CD4-positive, alpha-beta T cell treated with Interleukin-1 beta for 1 hour (primary cell): ENCODE results near the gene PTPN12.
A peak's percentile ranks its signal among the peaks of the same experiment; 100 is the strongest.
"Not testable (repeated sequence)": the region's sequence is repeated elsewhere in the genome, so short reads cannot be mapped to it uniquely, and the experiment has no call there.

Experiments
- DNase-seq, 2 donors: peaks; one replicate each; pipeline ENCODE4 v3.0.0-alpha.2; 2020 to 2022

The PTPN12 gene

GRCh38 chr7:77537136-77537777 is at the start of gene PTPN12:
PTPN12 (plus strand) TSS chr7:77537295; CDS start chr7:77537547, 252 bp downstream.
- DNase-seq = no peak

GRCh38 chr7:77488986-77489385 is 48.1 kb upstream of the PTPN12 start:
- DNase-seq = no peak

DNA sequence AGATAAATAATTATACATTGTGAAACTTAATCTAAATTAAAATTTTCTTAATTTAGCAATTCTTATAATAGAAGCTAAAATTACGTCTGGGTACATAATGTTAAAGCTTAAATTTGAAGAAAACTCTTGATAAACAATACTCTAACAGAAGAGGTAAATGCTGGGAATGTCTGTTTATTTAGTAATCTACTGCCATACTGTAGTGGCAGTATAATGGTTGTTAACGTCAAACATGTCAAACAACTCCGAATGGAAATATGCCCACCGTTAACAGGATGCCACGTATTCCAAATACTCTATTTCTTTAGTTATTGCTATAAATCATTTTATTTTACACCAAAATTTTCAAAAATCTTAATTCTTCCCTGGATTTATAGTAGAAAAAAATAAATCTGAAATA is 40.0 kb upstream of the PTPN12 start:
- DNase-seq = no peak

GRCh38 chr7:77498659-77499379 is 38.3 kb upstream of the PTPN12 start:
- no peak for DNase-seq

DNA sequence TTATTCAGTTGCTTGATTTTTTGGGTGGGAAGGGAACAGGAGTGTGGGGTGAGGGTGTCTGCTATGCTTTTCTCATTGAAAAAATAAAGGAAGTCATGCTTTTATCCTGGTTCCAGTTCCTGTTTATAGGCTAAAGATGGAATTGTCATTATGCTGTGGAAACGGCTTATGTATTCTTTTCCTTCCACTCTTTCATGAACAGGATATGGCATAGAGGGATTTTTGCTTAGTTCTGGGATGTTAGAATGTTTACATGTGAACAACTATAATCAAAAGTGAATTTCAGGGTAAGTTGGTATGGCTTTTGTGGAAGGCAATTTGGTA is 35.9 kb upstream of the PTPN12 start:
- no peak for DNase-seq

DNA sequence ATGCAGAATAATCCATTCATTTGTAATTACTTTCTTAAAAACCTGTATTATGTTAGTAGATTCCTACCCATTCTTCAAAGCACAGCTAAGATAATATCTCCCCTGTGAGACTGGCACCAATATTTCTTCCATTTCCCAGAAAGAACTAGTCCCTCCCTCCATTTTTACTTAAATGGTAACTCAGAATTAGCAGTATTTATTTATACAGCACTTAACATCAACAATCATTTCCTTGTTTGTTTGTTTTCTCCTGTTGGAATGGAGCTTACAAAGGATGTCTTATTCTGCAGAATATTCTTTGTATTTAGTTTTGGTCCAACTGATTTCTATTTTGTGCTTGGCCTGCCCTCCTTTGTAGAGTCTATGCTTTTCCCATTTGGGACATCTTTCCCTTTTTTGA is 32.1 kb upstream of the PTPN12 start:
- no peak for DNase-seq

GRCh38 chr7:77506899-77507298 is 30.2 kb upstream of the PTPN12 start:
- DNase-seq = no peak

DNA sequence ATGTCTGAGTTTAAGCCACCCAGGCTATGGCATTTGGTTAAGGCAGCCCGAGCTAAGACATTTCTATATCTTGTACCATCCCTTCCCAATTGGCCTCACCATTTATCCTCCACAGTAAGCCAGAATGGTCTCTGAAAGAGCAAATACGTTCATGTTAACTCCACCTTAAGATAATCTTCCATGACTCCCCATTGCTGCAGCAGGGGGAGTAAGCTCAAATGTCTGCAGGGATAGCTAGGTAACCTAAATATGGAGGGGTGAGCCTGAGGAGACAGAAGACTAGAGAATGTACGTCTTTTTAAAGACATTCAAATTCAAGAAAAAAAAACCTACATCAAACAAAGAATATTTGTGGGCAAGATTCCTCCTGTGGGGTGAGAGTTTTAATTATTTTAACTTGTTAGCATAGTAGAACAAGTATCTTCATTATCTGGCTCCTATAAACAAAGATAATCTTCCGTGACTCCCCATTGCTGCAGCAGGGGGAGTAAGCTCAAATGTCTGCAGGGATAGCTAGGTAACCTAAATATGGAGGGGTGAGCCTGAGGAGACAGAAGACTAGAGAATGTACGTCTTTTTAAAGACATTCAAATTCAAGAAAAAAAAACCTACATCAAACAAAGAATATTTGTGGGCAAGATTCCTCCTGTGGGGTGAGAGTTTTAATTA is 24.0 kb upstream of the PTPN12 start:
- not testable (repeated sequence) for DNase-seq

DNA sequence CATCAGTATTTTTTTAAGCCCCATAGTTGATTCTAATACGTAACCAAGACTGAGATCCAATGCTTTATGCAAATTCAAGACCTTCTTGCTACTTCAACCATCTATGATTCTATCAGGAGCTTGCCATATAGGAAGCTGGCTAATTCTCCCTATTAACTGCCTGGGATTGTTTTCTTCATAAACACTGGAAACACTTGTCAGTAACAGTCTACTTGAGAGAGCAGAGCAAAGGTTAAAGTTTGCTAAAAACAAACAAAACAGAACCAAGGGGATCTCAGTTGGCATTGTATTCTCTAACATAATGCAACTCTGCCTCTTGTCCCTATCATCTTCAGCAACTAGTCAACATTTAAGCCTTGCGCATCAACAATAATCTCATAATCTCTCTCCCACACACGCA is 21.0 kb upstream of the PTPN12 start:
- no peak for DNase-seq

GRCh38 chr7:77520261-77520660 is 16.8 kb upstream of the PTPN12 start:
- DNase-seq = no peak

DNA sequence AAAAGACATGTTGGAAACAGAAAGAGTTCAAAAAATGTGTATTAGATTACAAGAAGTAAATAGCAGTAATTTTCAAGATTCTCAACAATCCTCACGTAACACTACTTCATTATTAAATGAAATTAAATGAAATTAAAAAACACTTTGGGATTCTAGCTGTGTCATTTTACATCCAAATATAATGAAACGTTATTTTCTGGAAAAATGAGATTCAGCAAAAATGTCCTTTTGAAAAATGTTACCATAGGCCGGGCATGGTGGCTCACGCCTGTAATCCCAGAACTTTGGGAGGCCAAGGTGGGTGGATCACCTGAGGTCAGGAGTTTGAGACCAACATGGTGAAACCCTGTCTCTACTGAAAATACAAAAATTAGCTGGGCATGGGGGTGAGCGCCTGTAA is 15.6 kb upstream of the PTPN12 start:
- not testable (repeated sequence) for DNase-seq

DNA sequence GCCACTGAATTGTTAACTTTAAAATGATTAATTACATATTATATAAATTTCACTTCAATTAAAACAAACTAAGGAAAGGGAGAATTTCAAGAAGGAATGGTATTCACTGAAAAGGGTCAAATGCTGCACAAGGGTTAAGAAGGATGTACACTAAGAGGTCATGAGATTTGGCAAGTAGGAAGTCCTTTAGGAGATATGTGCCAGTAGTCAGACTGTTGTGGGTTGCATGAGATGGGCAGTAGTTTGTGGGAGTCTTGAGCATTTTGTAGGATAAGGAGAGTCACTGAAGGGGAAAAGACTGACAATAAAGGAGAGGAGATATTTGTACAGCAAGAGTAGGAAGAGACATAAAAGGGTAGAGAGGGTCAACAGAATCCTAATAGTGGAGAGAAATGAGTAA is 12.4 kb upstream of the PTPN12 start:
- DNase-seq = no peak

GRCh38 chr7:77525231-77525630 is 11.9 kb upstream of the PTPN12 start:
- no peak for DNase-seq

DNA sequence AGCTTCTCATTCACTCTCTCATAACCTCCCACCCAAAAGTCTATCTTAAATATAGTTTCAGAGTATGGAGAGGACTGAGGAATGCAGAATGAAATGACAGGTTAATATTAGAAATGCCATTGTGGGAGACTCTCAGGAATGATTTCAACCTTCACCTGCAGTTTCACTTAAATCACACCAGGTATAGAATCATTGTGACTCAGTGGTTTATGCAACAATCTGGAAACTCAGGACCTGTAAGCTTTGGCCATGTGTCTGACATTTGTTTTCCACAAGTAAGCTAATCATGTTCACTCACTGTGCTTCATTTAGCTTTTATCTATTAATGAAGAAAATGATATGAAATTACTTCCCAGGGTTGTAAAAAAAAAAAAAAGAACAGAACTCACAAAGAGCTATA is 8.7 kb upstream of the PTPN12 start:
- DNase-seq = no peak

DNA sequence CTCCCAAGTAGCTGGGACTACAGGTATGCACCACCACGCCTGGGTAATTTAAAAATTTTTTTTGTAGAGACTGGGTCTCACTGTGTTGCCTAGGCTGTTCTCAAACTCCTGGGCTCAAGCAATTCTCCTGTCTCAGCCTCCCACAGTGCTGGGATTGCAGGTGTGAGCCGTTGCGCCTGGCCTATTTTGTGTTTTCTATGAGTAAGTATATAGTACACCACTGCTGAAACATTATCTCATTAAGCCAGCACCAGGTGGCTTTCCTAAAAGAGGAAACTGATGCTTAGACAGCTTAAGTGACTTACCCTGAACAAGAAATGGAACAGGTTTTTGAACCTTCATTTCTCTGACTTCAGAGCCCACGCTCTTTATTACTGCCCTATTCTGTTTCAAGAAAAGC is 7.8 kb upstream of the PTPN12 start:
- DNase-seq = no peak

DNA sequence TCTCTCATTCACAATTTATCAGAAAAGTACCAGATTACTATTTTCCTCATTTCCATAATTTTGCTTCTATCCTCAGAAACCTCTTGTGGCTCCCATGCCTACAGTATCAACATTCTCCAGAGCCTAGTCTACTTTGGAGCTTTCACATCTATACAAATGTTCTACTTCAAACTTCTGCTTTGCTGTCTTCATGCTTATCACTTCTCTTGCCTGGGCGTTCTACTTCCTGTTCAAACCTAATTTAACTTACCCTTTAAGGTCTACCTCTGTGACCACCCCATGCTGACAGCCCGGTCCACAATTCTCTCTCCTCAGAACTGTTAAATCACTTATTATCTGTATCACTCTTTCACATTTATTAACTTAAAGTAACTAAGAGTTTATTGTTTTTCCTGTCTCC is 6.1 kb upstream of the PTPN12 start:
- no peak for DNase-seq

- no peak for DNase-seq
Measured at GRCh38 chr7:77532247-77532646, 4.8 kb upstream of the PTPN12 start.

DNA sequence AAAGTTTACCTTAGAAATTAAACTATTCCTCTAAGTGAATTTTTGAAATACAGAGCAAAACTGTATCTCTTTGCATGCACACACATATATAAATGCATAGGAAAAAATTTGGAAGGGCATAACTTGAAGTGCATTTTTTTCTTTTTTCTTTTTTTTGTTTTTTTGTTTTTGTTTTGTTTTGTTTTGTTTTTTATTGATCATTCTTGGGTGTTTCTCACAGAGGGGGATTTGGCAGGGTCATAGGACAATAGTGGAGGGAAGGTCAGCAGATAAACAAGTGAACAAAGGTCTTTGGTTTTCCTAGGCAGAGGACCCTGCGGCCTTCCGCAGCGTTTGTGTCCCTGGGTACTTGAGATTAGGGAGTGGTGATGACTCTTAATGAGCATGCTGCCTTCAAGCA is 4.4 kb upstream of the PTPN12 start:
- not testable (repeated sequence) for DNase-seq

GRCh38 chr7:77534046-77534445 is 3.0 kb upstream of the PTPN12 start:
- DNase-seq = not testable (repeated sequence)

DNA sequence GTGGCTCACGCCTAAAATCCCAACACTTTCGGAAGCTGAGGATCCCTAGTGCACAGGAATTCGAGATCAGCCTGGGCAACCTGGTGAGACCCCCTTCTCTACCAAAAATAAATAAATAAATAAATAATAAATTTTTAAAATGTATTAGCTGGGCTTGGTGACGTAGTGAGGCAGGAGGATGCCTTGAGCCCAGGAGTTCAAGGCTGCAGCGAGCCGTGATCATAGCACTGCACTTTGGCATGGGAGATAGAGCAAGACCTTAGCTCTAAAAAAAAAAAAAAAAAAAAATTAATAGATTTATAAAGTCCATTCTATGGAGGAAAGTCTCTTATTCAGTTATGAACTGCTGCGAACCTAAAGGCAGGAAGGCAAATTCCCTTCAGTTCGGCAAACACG is 1.1 kb upstream of the PTPN12 start:
- DNase-seq = no peak

- DNase-seq = peak; percentile 97
Measured at GRCh38 chr7:77536413-77537135, 521 bp upstream of the PTPN12 start.

- peak in 1 of 2 donors; percentile 18 for DNase-seq
Measured at GRCh38 chr7:77537778-77538280, 734 bp downstream of the PTPN12 start.
